OCI-LY3 (cell line): ENCODE results near the gene POLG.

ENCODE experiments used
- CTCF ChIP-seq: fragments of 200-600, 300-600 bp; sonication (generic); IDR thresholded peaks from 2 replicates; pipeline ENCODE4 v1.5.1; 2014; ENCODE audit warnings: antibody characterized with exemption, low read length, low read depth
- EZH2phosphoT487 ChIP-seq: fragments of 200-600 bp; shearing (Covaris generic); IDR thresholded peaks from 2 replicates; pipeline ENCODE4 v1.6.1; 2018; ENCODE audit warnings: antibody characterized with exemption, mixed run types, low read depth

GRCh38 chr15:89303986-89304385 lies 30.6 kb downstream of the POLG start:
- TF ChIP-seq CTCF (no peak), EZH2phosphoT487 (no peak)
